Upper lobe of left lung (tissue), 6 donors: ENCODE results near the gene LMCD1. TPM values are rescaled to one million over a fixed set of nuclear protein-coding genes. Genes with fewer than 3 reads are reported as not detected.

Experiments
- ATAC-seq, 2 donors: fragments of 200-7000 bp; cut with Tn5 transposase; one replicate each; pipeline ENCODE4 v1.9.1; 2022; ENCODE audit warnings: mild to moderate bottlenecking in 2 of 2, moderate library complexity in 2 of 2; ENCODE audit not compliant: low FRiP score in 2 of 2
- DNase-seq, 2 donors: peaks; one replicate each; pipeline ENCODE4 v3.0.0-alpha.2; 2019 to 2020
- H3K27ac ChIP-seq, 4 donors: fragments of 200-600 bp; sonication (generic); one replicate each; pipeline ENCODE4 v1.5.1; 2016 to 2019
- H3K27me3 ChIP-seq, 4 donors: fragments of 200-600 bp; sonication (generic); one replicate each; pipeline ENCODE4 v1.5.1; 2017 to 2019
- H3K36me3 ChIP-seq, 4 donors: fragments of 200-600 bp; sonication (generic); one replicate each; pipeline ENCODE4 v1.5.1; 2016 to 2019
- H3K4me1 ChIP-seq, 4 donors: fragments of 200-600 bp; sonication (generic); one replicate each; pipeline ENCODE4 v1.5.1; 2018 to 2019
- H3K4me3 ChIP-seq, 4 donors: fragments of 200-600 bp; sonication (generic); one replicate each; pipeline ENCODE4 v1.5.1; 2017 to 2019; ENCODE audit warnings: mild to moderate bottlenecking in 2 of 4, moderate library complexity in 1 of 4
- H3K9me3 ChIP-seq, 4 donors: fragments of 200-600 bp; sonication (generic); one replicate each; pipeline ENCODE4 v1.5.1; 2018 to 2019
- EP300 ChIP-seq, 4 donors: sonication (generic); formaldehyde crosslinking; IDR thresholded peaks; one replicate each; pipeline ENCODE4 v1.5.1; 2017; ENCODE audit warnings: antibody characterized with exemption in 4 of 4, control low read depth in 2 of 4
- POLR2A ChIP-seq, 4 donors: fragments of 450-650 bp; IDR thresholded peaks; one replicate each; pipeline ENCODE4 v1.5.1; 2016 to 2017; ENCODE audit warnings: antibody characterized with exemption in 4 of 4, mild to moderate bottlenecking in 2 of 4
- POLR2AphosphoS5 ChIP-seq, 2 donors: sonication (generic); formaldehyde crosslinking; IDR thresholded peaks; one replicate each; pipeline ENCODE4 v1.5.1; 2017; ENCODE audit warnings: antibody characterized with exemption in 2 of 2
- WGBS, 2 donors: methylation state at CpG; one replicate each; pipeline ENCODE4 v1.1.5; 2017 to 2018; 5-methylcytosine and 5-hydroxymethylcytosine counted together
- total RNA-seq, 6 donors: library from RNA; depleted of rRNA in 4 of 6; stranded (reverse); fragments of >200 nt in 4 of 6; gene quantifications; one replicate each; pipeline versions ENCODE4 v1.1.0 to v1.2.1, GENCODE V29; 2016 to 2021
- TF ChIP-seq, protein P1 (sequence below), 6 experiments: fragments of 450-650 bp in 4 of 6; fragments of 200-600 bp in 2 of 6; sonication (generic) in 2 of 6; IDR thresholded peaks; one replicate each; pipeline ENCODE4 v1.5.1; 2016 to 2019; ENCODE audit warnings: antibody characterized with exemption in 6 of 6
- donor health status: DM: no; HTN: no; CAD: no; lungs with moderate emphysema.
- donor health status: DM: no; HTN: yes; CAD: no; lungs with severe emphysema.

LMCD1 gene
- total RNA-seq, 6 donors from 2014 or later = 47.4 to 269 (median 118) TPM

DNA sequence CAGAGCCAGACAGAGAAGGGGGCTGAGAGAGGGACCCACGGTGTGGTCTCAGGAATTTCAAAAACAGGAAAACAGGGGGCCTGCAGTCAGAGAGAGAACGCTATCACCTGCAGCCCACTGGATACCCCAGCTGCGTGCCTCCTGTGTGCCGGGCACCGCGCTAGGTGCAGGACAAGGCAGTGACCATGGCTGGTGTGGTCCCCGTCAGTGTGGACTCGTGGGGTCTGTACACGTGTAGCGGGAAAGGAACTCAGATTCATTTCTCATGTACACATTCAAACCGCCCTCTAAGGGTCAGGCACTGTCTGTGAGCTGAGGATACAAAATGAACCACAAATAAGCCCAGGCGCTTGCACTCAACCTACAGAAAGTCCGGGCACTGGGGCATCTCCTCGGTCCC, 122.1 kb downstream of the LMCD1 start:
- TF ChIP-seq, protein P1, sequence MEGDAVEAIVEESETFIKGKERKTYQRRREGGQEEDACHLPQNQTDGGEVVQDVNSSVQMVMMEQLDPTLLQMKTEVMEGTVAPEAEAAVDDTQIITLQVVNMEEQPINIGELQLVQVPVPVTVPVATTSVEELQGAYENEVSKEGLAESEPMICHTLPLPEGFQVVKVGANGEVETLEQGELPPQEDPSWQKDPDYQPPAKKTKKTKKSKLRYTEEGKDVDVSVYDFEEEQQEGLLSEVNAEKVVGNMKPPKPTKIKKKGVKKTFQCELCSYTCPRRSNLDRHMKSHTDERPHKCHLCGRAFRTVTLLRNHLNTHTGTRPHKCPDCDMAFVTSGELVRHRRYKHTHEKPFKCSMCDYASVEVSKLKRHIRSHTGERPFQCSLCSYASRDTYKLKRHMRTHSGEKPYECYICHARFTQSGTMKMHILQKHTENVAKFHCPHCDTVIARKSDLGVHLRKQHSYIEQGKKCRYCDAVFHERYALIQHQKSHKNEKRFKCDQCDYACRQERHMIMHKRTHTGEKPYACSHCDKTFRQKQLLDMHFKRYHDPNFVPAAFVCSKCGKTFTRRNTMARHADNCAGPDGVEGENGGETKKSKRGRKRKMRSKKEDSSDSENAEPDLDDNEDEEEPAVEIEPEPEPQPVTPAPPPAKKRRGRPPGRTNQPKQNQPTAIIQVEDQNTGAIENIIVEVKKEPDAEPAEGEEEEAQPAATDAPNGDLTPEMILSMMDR (IDR thresholded peaks at IDR 0.05) = no peak
- TF ChIP-seq POLR2AphosphoS5 (IDR thresholded peaks at IDR 0.05) (no peak), POLR2A (IDR thresholded peaks at IDR 0.05) (no peak), EP300 (IDR thresholded peaks at IDR 0.05) (no peak)
- no peaks in the 10 kb centered on the region for H3K27me3 ChIP-seq
- H3K36me3 ChIP-seq = no peaks in the 10 kb centered on the region
- peak in 1 of 2 donors; percentile 49 for DNase-seq
- H3K27ac ChIP-seq = no peak overlapping the region
- no peaks in the 10 kb centered on the region for H3K9me3 ChIP-seq
- peaks cover 10 to 17% (median 12%) of the 10 kb centered on the region in 4 donors for H3K4me1 ChIP-seq
- peak in 1 of 2 donors; percentile 1 for ATAC-seq
- 83 to 88% methylated on average over 12 to 14 of the region's 14 CpGs for WGBS, 2 donors
- H3K4me3 ChIP-seq = no peak overlapping the region

Other genes starting within 250 kb of the LMCD1 start
- gene SSUH2, start 143.0 kb downstream of the LMCD1 start, total RNA-seq = under 1 TPM in 2 of 6 donors, not detected in 4; 0.22 to 0.79 TPM
- 1 to 10 TPM in 2 of 6 donors, under 1 TPM in 2, not detected in 2; 0.17 to 1.1 (median 0.73) TPM for gene CAV3, start 232.0 kb downstream of the LMCD1 start, total RNA-seq